Measurements from ENCODE around the gene SLC5A1.

SLC5A1 gene

DNA sequence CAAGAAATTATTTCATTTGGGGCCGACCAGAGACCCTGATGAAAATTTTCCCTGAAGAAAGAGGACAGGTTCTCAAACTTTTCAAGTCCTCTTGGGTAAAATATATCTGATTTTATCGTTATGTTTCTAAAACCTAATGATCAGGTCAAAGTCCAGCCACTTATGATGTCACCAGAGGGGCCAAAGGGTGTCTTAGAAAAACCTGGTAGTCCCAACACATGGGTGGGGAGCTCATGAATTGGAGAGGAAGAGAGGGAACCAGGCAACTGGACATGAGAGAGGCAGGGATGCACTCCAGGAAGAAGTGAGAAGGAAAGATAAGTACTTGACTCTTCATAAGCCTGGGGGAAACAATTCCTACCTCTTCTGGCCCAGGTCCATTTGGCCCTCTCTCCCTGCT, 9.2 kb downstream of the SLC5A1 start:
- DNase-seq = no peak

DNA sequence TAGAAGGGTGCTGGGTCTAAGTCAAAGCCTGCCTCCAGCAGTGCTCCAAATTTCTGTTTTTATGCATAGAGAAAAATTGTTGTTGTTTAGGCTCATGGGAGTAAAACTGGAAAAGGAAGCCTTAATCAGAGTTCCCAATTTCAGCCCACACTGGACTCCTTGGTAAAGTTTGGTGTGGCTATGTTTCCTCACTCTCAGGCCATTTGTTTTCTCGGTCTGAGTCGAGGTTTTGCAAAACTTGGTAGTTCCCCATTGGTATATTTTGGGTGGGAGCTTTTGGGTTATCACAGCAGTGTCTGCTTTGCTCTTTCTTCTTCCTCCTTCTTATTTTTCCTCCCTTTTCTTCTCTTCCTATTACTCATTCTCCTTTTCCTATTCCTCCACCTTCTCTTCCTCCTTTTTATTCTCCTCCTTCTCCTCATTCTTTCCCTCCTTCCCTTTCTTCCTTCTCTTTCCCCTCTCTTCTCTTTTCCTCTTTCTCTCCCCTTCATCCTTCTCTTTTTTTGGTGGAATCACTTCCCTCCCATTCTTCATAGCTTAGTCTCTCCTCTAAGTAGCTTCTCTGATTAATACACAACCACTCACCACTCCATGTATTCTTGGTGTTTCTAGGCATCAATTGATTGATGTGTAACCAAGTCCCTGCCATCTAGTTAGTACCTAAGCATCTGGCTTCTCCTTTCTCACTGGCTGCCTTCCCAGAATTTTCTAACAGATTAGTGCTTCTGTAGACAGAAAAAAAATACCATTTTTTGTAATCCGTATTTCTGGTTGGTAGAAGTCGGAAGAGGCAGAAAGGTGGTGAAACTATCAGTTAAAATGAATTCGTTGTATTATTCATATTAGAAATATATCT, 10.1 kb downstream of the SLC5A1 start:
- DNase-seq = no peak

DNA sequence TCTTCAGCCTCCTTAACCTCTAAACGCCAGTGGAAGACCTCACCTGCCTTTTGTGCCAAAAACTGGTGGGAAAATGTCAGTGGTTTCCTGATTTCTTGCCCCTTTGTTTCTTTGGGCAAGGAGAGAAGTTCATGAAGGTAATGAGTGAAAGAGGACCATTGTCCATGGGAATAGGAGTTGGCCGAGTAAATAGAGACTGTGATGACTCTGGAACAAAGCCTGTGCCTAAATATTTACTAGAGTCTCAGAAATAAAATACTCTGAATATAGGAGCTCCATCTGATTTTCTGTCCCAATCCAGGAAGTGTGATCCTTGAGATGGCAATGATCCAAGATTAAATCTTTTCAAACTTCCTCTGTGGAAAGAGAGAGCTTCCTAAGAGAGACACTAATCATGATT, 12.0 kb downstream of the SLC5A1 start:
- DNase-seq = no peak

- DNase-seq = no peak
Measured at GRCh38 chr22:32058656-32059260, 15.7 kb downstream of the SLC5A1 start.

- no peak for DNase-seq
Measured at GRCh38 chr22:32059426-32059825, 16.4 kb downstream of the SLC5A1 start.

- no peak for DNase-seq
Measured at GRCh38 chr22:32063701-32064100, 20.6 kb downstream of the SLC5A1 start.

DNA sequence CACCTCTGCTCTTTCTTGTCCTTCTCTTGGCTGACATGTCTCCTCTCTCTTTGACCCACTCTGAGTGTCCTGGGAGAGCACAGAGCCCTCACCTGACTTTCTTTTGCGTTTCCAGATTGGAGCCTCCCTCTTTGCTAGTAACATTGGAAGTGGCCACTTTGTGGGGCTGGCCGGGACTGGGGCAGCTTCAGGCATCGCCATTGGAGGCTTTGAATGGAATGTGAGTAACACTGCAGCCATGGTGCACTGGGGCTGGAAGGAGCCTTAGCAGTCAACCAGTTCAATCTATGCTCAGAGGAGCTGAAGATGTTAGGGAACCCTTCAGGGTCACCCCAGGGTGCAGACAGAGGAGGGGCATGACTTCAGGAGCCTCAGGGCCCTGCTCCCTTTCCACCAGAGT, 23.8 kb downstream of the SLC5A1 start:
- DNase-seq = no peak

DNA sequence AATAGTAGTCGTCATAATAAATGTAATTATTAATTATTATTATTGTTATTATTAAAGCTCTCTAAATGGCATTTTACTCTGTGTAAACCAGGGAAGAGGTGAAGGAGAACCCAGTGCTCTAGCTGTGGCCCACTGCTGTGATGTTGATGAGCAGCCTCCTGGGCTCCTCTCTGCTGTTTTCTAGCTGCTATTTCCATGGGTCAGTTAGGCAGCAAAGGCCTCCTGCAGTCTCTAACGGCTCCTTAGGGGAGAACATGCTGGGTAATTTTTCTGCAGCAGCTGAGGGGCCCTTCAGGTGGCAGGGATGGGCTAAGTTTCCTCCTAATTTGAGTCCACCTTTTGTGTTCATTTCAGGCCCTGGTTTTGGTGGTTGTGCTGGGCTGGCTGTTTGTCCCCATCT, 24.6 kb downstream of the SLC5A1 start:
- no peak for DNase-seq

DNA sequence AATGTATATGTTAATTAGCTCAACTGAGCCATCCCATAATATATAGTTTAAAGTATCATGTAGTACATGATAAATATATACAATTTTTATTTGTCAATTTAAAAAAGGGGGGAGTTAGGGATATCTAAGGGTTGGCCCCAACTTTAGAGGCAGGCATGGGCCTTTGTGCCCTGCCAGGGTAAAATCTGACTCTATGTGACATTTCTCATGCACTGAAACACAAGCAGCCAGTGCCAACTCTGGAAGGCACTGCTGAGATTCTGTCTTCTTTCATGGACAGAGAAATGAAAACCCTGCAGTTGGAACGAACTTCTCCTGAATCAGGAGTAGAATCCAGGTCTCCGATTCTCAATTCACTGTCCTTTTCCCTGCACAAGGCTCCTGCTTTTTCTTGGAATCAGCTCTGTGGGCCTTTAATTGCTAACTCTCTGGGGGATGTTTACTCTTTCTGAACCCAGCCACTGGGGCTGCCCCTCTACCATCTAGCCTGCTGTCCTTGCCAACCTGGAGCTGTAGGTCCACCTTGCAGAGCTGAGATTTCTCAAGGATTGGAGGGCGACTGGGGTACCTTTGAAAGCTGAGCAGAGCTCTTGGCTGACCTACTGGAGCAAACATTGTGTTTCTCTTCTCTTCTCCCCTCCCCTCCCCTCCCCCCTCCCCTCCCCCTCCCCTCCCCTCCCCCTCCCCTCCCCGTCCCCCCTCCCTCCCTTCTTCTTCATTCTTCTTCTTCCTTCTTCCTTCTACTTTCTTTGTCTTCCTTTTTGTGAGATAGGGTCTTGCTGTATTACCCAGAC, 26.7 kb downstream of the SLC5A1 start:
- DNase-seq = no peak

GRCh38 chr22:32073262-32073661, 30.2 kb downstream of the SLC5A1 start:
- no peak for DNase-seq

DNA sequence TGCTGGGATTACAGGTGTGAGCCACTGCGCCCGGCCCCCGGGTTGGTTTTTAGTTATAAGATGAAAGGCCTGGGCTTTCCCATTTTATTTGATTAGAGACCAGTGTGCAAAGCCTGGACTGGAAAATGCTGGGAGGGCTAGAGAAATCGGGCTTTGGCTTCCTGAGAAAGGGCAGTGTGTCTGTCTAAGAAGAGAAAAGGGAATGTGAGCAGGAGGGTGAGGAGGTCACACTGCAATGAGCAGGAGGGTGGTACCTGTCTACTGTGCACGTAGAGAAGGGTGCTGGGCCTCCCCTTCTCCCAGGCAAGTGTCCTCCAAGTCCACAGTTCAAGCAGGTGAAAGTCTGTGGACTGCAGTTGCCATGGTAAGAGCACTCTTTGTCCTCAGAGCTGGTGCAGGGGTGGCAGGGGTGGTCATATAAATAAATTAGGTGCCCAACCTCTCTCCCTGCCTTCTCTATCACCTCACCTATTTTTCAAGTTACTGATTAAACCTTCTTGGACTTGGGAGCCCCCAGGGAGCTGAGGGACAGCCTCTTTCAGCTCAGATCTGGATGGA, 30.8 kb downstream of the SLC5A1 start:
- no peak for DNase-seq

DNA sequence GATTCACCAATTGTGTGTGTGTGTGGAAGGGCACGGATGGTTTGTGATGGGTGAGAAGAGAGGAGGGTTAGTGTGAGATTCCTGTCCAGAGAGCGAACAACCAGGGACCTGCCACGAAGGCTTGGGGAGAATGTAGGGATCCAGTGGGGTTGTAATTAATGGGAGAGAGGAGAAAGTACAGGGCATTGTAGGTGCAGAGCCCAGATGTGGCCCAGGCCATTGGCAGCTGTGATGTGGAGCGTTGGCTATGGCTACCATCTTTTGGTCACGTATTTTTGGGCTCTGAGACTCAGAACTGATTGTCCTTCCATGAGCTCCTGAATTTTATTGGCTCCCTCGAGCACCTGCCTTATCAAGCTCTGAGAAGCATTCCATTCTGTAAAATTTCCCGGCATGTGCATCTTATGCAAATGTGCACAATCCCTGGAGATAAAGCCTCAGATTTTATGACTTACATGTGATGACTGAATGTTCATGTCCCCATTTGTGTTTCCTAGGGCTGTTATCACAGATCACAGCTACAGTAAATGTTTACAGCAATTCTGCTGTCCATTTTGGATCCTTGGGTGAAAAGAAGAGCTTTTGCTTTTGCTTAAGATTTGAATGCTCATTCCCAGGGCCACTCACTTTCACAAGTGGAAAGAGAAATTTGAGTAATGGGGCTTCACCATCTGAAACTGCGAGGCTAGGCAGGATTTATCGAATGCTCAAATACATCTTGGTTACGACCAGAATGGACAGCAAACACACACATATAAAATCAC, 33.1 kb downstream of the SLC5A1 start:
- DNase-seq = no peak

DNA sequence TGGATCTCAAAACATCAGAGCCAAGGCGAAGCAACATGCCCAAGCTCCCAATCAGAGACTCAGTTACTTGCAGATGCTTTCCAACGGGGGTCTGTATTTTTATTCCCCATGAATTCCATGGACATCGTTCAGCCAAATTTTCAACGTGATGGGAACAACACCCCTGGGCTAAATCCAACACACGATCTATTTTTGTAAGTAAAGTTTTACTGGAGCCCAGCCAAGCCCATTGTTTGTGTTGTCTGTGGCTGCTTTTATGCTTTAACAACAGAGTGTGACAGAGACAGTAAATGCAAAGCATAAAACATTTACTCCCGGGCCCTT, 33.7 kb downstream of the SLC5A1 start:
- DNase-seq = no peak

GRCh38 chr22:32077151-32077550, 34.1 kb downstream of the SLC5A1 start:
- DNase-seq = no peak

GRCh38 chr22:32079130-32080089, 36.3 kb downstream of the SLC5A1 start:
- no peak for DNase-seq

GRCh38 chr22:32080904-32081303, 37.8 kb downstream of the SLC5A1 start:
- DNase-seq = no peak

GRCh38 chr22:32082331-32082730, 39.3 kb downstream of the SLC5A1 start:
- no peak for DNase-seq

GRCh38 chr22:32083000-32083399, 39.9 kb downstream of the SLC5A1 start:
- no peak for DNase-seq

DNA sequence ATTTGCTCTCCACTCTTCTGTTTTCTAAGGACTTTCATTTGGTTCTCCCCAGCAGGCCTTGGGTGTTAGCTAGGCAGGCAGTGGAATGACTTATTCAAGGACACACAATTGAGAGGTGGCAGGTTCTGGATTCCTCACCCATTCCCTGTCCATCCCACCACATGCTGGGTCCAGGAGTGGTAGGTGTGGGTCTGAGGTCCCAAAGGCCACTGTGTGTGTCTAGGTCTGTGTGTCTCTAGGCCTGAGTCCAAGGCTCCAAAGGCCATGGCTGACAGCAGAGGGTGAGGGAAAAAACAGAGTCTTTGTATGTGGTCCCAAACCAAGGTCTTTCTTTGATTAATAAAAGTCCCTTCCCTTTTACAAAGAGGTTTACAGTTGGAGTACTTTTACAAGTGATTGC, 40.8 kb downstream of the SLC5A1 start:
- DNase-seq = no peak

DNA sequence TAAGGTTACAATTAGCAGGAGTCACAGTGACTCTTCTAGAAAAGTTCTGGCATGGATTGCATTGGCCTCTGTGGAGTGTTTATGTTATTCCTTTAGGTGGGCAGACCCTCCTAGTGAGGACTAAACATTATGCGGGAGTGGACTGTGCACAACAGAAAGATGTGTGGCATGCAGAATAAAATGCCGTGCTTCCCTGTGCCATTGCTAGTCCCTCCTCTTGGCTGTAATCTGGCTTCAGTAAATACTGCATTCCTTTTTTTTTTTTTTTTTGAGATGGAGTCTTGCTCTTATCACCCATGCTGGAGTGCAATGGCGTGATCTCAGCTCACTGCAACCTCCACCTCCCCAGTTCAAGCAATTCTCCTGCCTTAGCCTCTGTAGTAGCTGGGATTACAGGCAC, 45.0 kb downstream of the SLC5A1 start:
- DNase-seq = no peak

DNA sequence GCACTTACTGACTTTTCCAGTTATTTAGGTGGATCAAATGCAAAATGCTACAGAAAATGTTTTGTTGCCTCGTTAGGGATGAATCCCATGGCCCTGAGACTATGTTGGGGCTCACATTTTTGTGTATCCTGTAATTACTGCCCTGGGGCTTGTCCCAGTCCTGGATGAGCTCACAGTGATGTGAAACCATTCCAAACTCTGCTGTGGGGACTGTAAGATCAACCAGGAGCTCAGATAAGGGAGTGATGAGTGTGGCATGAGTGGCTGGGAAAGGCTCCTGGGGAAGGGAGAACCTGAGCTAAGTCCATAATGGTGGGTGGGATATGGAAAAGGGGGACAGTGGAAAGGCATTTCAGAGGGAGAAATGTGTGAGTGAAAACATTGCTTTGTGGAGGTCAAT, 54.0 kb downstream of the SLC5A1 start:
- no peak for DNase-seq
